ENCODE measurements around the gene KIZ.

GRCh38 chr20:21280522-21281016 lies 154.7 kb downstream of the KIZ start:
- TF ChIP-seq, protein P1, sequence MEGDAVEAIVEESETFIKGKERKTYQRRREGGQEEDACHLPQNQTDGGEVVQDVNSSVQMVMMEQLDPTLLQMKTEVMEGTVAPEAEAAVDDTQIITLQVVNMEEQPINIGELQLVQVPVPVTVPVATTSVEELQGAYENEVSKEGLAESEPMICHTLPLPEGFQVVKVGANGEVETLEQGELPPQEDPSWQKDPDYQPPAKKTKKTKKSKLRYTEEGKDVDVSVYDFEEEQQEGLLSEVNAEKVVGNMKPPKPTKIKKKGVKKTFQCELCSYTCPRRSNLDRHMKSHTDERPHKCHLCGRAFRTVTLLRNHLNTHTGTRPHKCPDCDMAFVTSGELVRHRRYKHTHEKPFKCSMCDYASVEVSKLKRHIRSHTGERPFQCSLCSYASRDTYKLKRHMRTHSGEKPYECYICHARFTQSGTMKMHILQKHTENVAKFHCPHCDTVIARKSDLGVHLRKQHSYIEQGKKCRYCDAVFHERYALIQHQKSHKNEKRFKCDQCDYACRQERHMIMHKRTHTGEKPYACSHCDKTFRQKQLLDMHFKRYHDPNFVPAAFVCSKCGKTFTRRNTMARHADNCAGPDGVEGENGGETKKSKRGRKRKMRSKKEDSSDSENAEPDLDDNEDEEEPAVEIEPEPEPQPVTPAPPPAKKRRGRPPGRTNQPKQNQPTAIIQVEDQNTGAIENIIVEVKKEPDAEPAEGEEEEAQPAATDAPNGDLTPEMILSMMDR (conservative IDR thresholded peaks at IDR 0.05 in 1 of 2, IDR thresholded peaks at IDR 0.05 in 1 of 2; ENCODE audit: extremely low read depth in 1 of 2, insufficient read depth in 1 of 2, low read depth in 1 of 2, low read length in 2 of 2), result no peak
- TF ChIP-seq EZH2 (IDR thresholded peaks at IDR 0.05; ENCODE audit: borderline replicate concordance, low read length), result no peak

Measured in mammary epithelial cell (primary cell).